ENCODE measurements around the gene TRAF2. TPM values are rescaled to one million over a fixed set of nuclear protein-coding genes. Genes with fewer than 3 reads are reported as not detected.

TRAF2 gene
- total and polyA plus RNA-seq, 2 of the 8 experiments (the other 6 are each of a cell fraction or from before 2014, with no cell fraction given) = 26.9 to 50.2 TPM

- H3K9me3 ChIP-seq (ENCODE audit: insufficient read depth in 2 of 2, low read depth in 1 of 2, low read length in 1 of 2) = no peaks in the 10 kb centered on the region
- H3K4me1 ChIP-seq (replicated peaks in 1 of 4; ENCODE audit: control insufficient read depth in 3 of 4, insufficient read depth in 4 of 4, low read length in 3 of 4) = no peaks in the 10 kb centered on the region
- DNase-seq (ENCODE audit: low read depth in 1 of 2, low spot score in 2 of 2) (no peak), FAIRE-seq (no peak)
- no peaks in the 10 kb centered on the region for H3K23me2 ChIP-seq (ENCODE audit: low read depth, low read length)
- 89% methylated on average over 12 of the region's 14 CpGs; no CpG with 5 or more reads in 1 of the 2 experiments for WGBS, 2 experiments (ENCODE audit: extremely low coverage in 1 of 2, insufficient coverage in 1 of 2, insufficient read length in 1 of 2, insufficient replicate concordance in 2 of 2, low coverage in 1 of 2, low lambda C conversion rate in 2 of 2, missing lambda C conversion rate in 1 of 2)
- no peaks in the 10 kb centered on the region for H3K36me3 ChIP-seq (ENCODE audit: control insufficient read depth in 2 of 4, insufficient read depth in 4 of 4, low read length in 3 of 4)
- no peak overlapping the region for H4K8ac ChIP-seq (ENCODE audit: extremely low read depth, insufficient read depth, low read length)
- no peak overlapping the region for H4K5ac ChIP-seq (ENCODE audit: insufficient read length, low read depth, low read length)
- H3K79me2 ChIP-seq (ENCODE audit: control insufficient read depth in 1 of 2, insufficient read depth in 2 of 2, low read length in 2 of 2) = no peaks in the 10 kb centered on the region
- no peaks in the 10 kb centered on the region for H3K27me3 ChIP-seq (replicated peaks in 1 of 4; ENCODE audit: control insufficient read depth in 3 of 4, extremely low read depth in 1 of 4, insufficient read depth in 3 of 4, low read length in 3 of 4)
- no peak overlapping the region for H2BK20ac ChIP-seq (ENCODE audit: low read length)
- no peak overlapping the region for H2BK5ac ChIP-seq (ENCODE audit: low read depth, low read length)
- no peaks in the 10 kb centered on the region for H4K20me1 ChIP-seq (replicated peaks in 1 of 2; ENCODE audit: control insufficient read depth in 1 of 2, insufficient read depth in 2 of 2, low read length in 2 of 2)
- H4K91ac ChIP-seq (replicated peaks; ENCODE audit: insufficient read length, low read length) = no peak overlapping the region
- no peak overlapping the region for H3K23ac ChIP-seq (ENCODE audit: insufficient read length)
- no peak overlapping the region for H3K4ac ChIP-seq (replicated peaks; ENCODE audit: insufficient read length, low read depth, low read length)
- H3K4me2 ChIP-seq (ENCODE audit: insufficient read depth in 1 of 2, low read depth in 2 of 2, low read length in 2 of 2) = no peak overlapping the region
- no peak overlapping the region for H3K27ac ChIP-seq (ENCODE audit: low read depth, low read length)
- no peak overlapping the region for H2AFZ ChIP-seq (ENCODE audit: low read length)
- H2BK12ac ChIP-seq (ENCODE audit: low read depth, low read length) = no peak overlapping the region
- H2AK5ac ChIP-seq (ENCODE audit: low read depth, low read length) = no peak overlapping the region
- H3K79me1 ChIP-seq (ENCODE audit: low read depth, low read length) = no peaks in the 10 kb centered on the region
- ChIA-PET POLR2A (ENCODE audit: partially characterized antibody) (no interaction called here), CTCF (ENCODE audit: partially characterized antibody) (interaction anchor here (1.3 to 9.4 kb wide), 5 partner anchors 11 to 64 kb away, joined by 5 to 38 read pairs (median 26); partner anchors contain the start of gene C8G)
- no peak overlapping the region for H2BK15ac ChIP-seq (ENCODE audit: low read length)
- H3K4me3 ChIP-seq (ENCODE audit: extremely low read depth in 1 of 4, insufficient read depth in 2 of 4, low read depth in 3 of 4, low read length in 4 of 4) = no peak overlapping the region
- TF ChIP-seq BACH1 (IDR thresholded peaks at IDR 0.05; ENCODE audit: low read length) (no peak), E2F6 (IDR thresholded peaks at IDR 0.05) (no peak), CHD2 (IDR thresholded peaks at IDR 0.05; ENCODE audit: low read length) (no peak), CHD1 (IDR thresholded peaks at IDR 0.05; ENCODE audit: low read depth, low read length) (no peak)
- no peak overlapping the region for H2BK120ac ChIP-seq (replicated peaks; ENCODE audit: low read depth, low read length)
- H3K18ac ChIP-seq (ENCODE audit: extremely low read depth, low read length) = no peak overlapping the region
- no peak overlapping the region for H3K14ac ChIP-seq (ENCODE audit: insufficient read length)
- no peak overlapping the region for H3K56ac ChIP-seq (replicated peaks; ENCODE audit: insufficient read length, low read depth, low read length)
- H3K9ac ChIP-seq (replicated peaks in 1 of 4; ENCODE audit: extremely low read depth in 1 of 4, low read depth in 3 of 4, low read length in 3 of 4) = no peak overlapping the region
These were observed 85.4 kb downstream of the TRAF2 start for GRCh38 chr9:136971746-136972145.

Measured in H1 (cell line).